K562 (cell line): ENCODE measurements around the gene MYG1. TPM values are rescaled to one million over a fixed set of nuclear protein-coding genes. Genes with fewer than 3 reads are reported as not detected.

Experiments
- ATF1 ChIP-seq, 2 experiments: fragments of 450-650 bp in 1 of 2; IDR thresholded peaks; 2 replicates each; pipeline ENCODE4 v1.6.1; 2016; ENCODE audit warnings: missing compliant biosample characterization in 1 of 2, missing genetic modification characterization in 1 of 2
- ATF3 ChIP-seq, 2 experiments: fragments of 450-650 bp in 1 of 2; sonication (generic) in 1 of 2; formaldehyde crosslinking in 1 of 2; IDR thresholded peaks in 1 of 2; conservative IDR thresholded peaks in 1 of 2; 2 replicates each; pipeline versions ENCODE4 v1.6.1 to v1.8.1; 2016 to 2023; ENCODE audit warnings: mild to moderate bottlenecking in 2 of 2, moderate library complexity in 2 of 2, inconsistent platforms in 1 of 2, missing genetic modification reagents in 1 of 2
- BHLHE40 ChIP-seq: IDR thresholded peaks from 2 replicates; pipeline ENCODE4 v1.6.1; 2011; ENCODE audit warnings: low read length, improper control_type of control experiment
- CHCHD3 ChIP-seq: fragments of 250-450 bp; sonication (Bioruptor Pico); IDR thresholded peaks from 2 replicates; pipeline ENCODE4 v2.1.2; 2022; ENCODE audit warnings: mild to moderate bottlenecking
- CSDE1 ChIP-seq, 2 experiments: fragments of 450-650 bp; IDR thresholded peaks; 2 replicates each; pipeline ENCODE4 v1.6.1; 2016; ENCODE audit warnings: mild to moderate bottlenecking in 1 of 2
- FOSL1 ChIP-seq: fragments of 200-800 bp; sonication (Bioruptor generic); conservative IDR thresholded peaks from 2 replicates; pipeline ENCODE4 v1.6.1; 2016; ENCODE audit warnings: missing genetic modification characterization, missing compliant biosample characterization
- NR2C1 ChIP-seq, 2 experiments: fragments of 450-650 bp; IDR thresholded peaks; 2 replicates each; pipeline ENCODE4 v1.6.1; 2017; ENCODE audit warnings: mild to moderate bottlenecking in 2 of 2, antibody characterized with exemption in 1 of 2, inconsistent platforms in 1 of 2, missing compliant biosample characterization in 1 of 2, missing genetic modification characterization in 1 of 2
- PHB ChIP-seq: fragments of 250-450 bp; sonication (Bioruptor Pico); IDR thresholded peaks from 2 replicates; pipeline ENCODE4 v1.5.0; 2021
- PHF8 ChIP-seq: fragments of 200-600 bp; sonication (generic); IDR thresholded peaks from 2 replicates; pipeline ENCODE4 v1.6.1; 2012; ENCODE audit warnings: mixed run types, mild to moderate bottlenecking, inconsistent platforms, low read length, moderate library complexity, borderline replicate concordance
- REST ChIP-seq, 2 experiments: fragments of 450-650 bp; formaldehyde crosslinking in 1 of 2; IDR thresholded peaks; 2 replicates each; pipeline versions ENCODE4 v1.4.0 to v1.6.1; 2014 to 2020; ENCODE audit warnings: mild to moderate bottlenecking in 2 of 2, borderline replicate concordance in 1 of 2, low read depth in 1 of 2
- RFX7 ChIP-seq: fragments of 250-450 bp; sonication (Bioruptor Pico); IDR thresholded peaks from 2 replicates; pipeline ENCODE4 v1.5.1; 2021; ENCODE audit warnings: mild to moderate bottlenecking
- TBL1XR1 ChIP-seq, 2 experiments: IDR thresholded peaks; 2 replicates each; pipeline ENCODE4 v1.6.1; 2012; ENCODE audit warnings: improper control_type of control experiment in 2 of 2, low read length in 2 of 2, mild to moderate bottlenecking in 1 of 2
- U2AF2 ChIP-seq: fragments of 200-400 bp; formaldehyde crosslinking; optimal IDR thresholded peaks from 2 replicates; pipeline ENCODE3; 2017; ENCODE audit warnings: low read depth, mild to moderate bottlenecking, low read length
- ZBTB12 ChIP-seq: fragments of 250-450 bp; sonication (Bioruptor Pico); IDR thresholded peaks from 2 replicates; pipeline ENCODE4 v1.4.0; 2020
- ZBTB2 ChIP-seq: fragments of 450-650 bp; IDR thresholded peaks from 2 replicates; pipeline ENCODE4 v1.6.1; 2016; ENCODE audit warnings: antibody characterized with exemption
- ZNF165 ChIP-seq: fragments of 250-450 bp; sonication (Bioruptor Pico); IDR thresholded peaks from 2 replicates; pipeline ENCODE4 v1.4.0; 2020; ENCODE audit warnings: borderline replicate concordance
- ZNF347 ChIP-seq: fragments of 450-650 bp; formaldehyde crosslinking; IDR thresholded peaks from 2 replicates; pipeline ENCODE4 v1.4.0; 2020; ENCODE audit warnings: low read depth, mild to moderate bottlenecking, moderate library complexity
- polyA plus RNA-seq, 8 experiments: library from polyadenylated mRNA; depleted of rRNA in 4 of 8; stranded (reverse) in 5 of 8; unstranded in 3 of 8; fragments of >200 nt; fragmentation: Nextera tagmentation in 2 of 8; fragmentation: Illumina TruSeq in 1 of 8; extraction: Ambion mirVana in 2 of 8; extraction: Trizol in 1 of 8; gene quantifications; 2 replicates each; pipeline versions ENCODE4 v1.2.1 to v1.2.3, GENCODE V29; 2011 to 2014; ENCODE audit warnings: inconsistent platforms in 1 of 8, missing spikeins in 1 of 8
- total RNA-seq, 7 experiments: library from RNA; depleted of rRNA in 6 of 7; stranded (reverse); fragments of >200 nt in 6 of 7; fragmentation: Illumina TruSeq in 2 of 7; extraction: Trizol in 2 of 7; gene quantifications; 2 replicates each; pipeline versions ENCODE4 v1.2.1 to v1.2.3, GENCODE V29; 2011 to 2021; ENCODE audit warnings: low replicate concordance in 1 of 7

MYG1 gene
- total and polyA plus RNA-seq, 9 of the 15 experiments (the other 6 are each of a cell fraction or from before 2014, with no cell fraction given): 0.45 to 5.6 (median 2.1) TPM

DNA sequence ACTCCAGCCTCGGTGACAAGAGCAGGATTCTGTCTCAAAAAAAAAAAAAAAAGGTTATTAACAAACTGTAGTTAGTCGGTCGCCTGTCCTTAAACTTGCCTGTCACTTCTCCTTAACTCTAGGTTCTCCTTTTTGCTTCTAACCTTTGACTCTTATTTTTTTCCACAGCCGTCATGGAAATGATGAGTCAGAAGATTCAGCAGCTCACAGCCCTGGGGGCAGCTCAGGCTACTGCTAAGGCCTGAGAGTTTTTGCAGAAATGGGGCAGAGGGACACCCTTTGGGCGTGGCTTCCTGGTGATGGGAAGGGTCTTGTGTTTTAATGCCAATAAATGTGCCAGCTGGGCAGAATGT lies 418 bp upstream of the MYG1 start (continued):
- TF ChIP-seq REST (IDR thresholded peaks at IDR 0.05; ENCODE audit: borderline replicate concordance) (no peak), REST (CRISPR knock-in tag; IDR thresholded peaks at IDR 0.05; ENCODE audit: low read depth) (no peak), ATF3 (IDR thresholded peaks at IDR 0.05) (peak; percentile 88), ATF3 (CRISPR knock-in tag; conservative IDR thresholded peaks at IDR 0.05) (peak; percentile 96), TBL1XR1 (IDR thresholded peaks at IDR 0.05; ENCODE audit: low read length in 2 of 2) (no peak), CSDE1 (IDR thresholded peaks at IDR 0.05) (no peak), ZBTB2 (no peak), NR2C1 (IDR thresholded peaks at IDR 0.05) (peak; percentile 82), NR2C1 (tag; IDR thresholded peaks at IDR 0.05) (peak; percentile 93), FOSL1 (peak; percentile 96), PHF8 (no peak), ZBTB12 (peak; percentile 65), PHB (CRISPR knock-in tag) (no peak), ATF1 (CRISPR knock-in tag; IDR thresholded peaks at IDR 0.05) (no peak), ATF1 (tag; IDR thresholded peaks at IDR 0.05) (peak; percentile 50; the same call in 1 of the 2 replicates), ZNF165 (no peak), RFX7 (CRISPR knock-in tag) (no peak), BHLHE40 (no peak), U2AF2 (no peak), ZNF347 (CRISPR knock-in tag) (no peak), CHCHD3 (no peak)
